Activated naive CD8-positive, alpha-beta T cell treated with anti-CD3 and anti-CD28 coated beads, Interleukin-2, amount 50 U/mL, for 16 hours (primary cell): ENCODE results near the gene MRC2.
A peak's percentile ranks its signal among the peaks of the same experiment; 100 is the strongest.

ENCODE experiments used
- DNase-seq: peaks from one replicate; pipeline ENCODE4 v3.0.0-alpha.2; 2020; ENCODE audit warnings: low read depth, low spot score

Gene MRC2

GRCh38 chr17:62614142-62614541 lies 13.3 kb upstream of the MRC2 start:
- DNase-seq, result no peak

DNA sequence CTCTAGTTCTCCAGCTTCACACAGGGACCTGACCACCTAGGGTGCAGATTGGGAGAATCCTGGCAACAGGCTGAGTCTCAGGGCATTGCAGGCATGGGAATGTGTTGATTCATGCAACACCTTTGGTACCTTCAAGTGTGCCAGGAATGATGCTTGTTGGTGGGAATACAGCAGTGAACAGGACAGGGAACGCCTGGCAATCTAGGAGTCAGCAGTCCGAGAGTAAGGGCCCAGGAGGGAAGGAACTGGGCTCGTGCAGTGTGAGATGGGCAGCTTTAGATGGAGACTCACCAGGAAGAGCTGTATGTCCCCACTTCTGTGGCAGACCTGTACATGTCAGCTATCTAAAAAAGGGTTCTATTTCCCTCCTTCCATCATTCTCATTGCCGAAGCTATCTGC lies 12.0 kb upstream of the MRC2 start:
- DNase-seq, result no peak

- DNase-seq, result no peak
These were observed 10.2 kb upstream of the MRC2 start for GRCh38 chr17:62616993-62617893.

DNA sequence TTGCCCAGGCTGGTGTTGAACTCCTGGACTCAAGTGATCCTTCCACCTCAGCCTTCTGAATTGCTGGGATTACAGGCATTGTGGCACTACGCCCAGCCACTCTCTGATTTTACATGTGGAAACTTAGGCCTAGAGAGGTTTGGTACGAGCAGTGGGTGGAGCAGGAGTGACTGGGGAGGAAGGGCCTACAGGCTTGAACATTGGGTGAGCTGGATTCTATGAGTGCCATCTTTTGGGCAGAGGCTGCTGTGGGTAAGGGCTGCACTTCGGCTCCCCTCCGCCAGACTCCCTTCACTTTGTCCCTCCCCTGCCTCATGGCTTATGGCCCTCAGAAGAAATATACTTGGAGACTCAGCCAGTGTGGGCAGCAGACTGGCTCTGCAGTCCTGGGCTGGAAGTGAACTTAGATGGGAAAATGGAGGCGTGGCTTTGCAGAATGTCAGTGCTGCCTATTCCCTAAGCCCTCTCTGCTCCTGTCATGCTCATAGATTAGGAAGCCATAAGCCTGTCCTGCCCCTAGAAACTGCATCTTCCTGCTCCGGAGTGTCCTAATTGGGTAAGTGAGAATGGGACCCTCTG lies 9.5 kb upstream of the MRC2 start:
- DNase-seq, result no peak

DNA sequence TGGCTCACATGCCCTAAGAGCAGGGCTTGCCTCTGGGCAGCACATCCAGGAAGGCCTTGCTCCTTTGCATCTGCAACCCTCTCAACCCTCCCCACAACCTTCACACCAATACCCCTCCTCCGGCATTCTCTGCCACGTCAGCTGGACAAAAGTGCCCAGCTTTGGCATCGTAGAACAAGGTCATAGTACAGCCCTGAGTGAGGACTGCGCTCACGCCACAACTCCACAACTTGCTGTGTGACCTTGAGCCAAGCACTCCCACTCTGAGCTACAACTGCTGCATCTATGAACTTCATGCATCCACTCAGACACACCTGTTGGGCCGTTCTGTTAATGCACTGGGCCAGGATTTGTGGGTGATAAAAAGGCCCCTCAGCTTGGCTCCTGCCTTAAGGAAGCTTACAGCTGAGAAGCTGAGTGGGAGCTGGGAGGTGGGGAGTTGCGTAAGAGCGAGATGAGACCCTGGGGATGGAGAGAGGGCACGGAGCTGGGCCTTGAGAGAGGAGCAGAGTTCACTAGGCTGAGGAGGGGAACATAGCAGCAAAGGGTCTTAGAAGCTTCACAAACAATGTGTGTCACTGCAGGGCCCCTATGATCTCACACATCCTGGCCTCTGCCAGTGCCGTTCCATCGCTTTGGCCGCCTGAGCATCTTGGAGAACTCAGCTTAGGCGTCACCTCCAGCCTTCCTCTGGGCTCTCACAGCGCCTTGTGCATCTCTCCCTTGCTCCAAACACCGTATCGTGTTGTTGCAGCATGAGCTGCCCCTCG lies 8.6 kb upstream of the MRC2 start:
- DNase-seq, result no peak

- DNase-seq, result no peak
These were observed 7.9 kb upstream of the MRC2 start for GRCh38 chr17:62619417-62620155.

- no peak for DNase-seq
These were observed 6.2 kb upstream of the MRC2 start for GRCh38 chr17:62621223-62621622.

- no peak for DNase-seq
These were observed 2.1 kb upstream of the MRC2 start for GRCh38 chr17:62625184-62625869.

GRCh38 chr17:62625870-62626200 lies 1.6 kb upstream of the MRC2 start:
- DNase-seq, result no peak

DNA sequence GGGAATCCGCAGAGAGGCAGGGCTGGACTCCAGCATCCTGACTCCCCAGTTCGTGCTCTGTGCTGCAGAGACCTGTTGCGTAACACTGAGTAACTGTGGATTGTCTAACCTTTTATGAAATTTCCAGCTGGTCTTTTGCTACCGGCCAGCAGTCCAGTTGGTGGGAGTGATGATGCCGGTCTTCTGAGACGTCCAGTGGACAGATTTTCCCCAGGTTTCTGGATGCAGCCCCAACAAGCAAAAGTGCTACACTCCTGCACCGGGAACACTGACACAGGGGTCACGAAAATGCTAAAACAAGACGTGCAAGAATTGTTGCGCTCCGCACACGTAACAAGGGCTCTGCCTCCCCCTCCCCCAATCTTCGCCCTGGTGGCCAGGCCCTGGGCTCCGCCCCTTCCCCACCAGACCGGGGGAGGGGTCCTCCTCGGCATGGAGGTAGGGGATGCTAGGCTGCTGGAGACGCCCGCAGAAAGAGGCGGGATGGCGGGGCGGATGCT lies 701 bp upstream of the MRC2 start:
- DNase-seq, result no peak

DNA sequence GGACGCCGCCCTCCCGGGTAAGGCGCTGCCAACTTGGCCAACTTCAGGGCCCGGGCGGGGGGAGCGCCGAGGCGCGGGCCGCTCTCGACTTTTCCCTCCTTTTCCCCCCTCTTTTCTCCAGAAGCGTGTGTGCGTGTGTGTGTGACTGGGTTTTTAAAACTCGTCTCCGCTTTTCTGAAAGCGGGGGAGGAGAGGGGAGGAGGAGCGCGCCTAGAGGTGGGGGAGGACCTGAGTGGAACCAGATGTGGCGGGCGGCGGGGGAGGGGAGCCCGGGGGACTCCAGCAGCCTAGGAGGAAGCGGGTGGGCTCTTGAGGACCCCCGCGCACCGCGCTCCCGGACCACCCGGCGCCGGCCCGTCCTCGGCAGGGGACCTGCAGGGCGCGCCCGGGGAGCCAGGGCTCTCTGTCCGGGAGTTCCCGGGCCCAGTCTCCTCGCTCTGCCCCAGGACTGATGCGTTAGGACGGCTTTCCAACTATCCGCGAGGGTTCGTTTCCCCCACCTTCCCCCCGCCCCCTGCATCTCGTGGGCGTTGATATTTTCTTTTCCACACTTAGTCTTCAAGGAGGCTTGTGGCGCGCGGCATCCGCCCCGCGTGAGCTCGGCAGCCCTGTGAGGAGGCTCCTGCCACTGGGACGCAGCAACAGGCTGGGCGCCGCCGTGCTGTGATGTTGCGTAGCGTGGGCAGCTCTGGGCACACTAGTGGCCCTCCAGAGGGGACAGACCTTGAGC lies 599 bp downstream of the MRC2 start:
- peak; percentile 23 for DNase-seq

GRCh38 chr17:62628831-62629555 lies 1.5 kb downstream of the MRC2 start:
- no peak for DNase-seq

DNA sequence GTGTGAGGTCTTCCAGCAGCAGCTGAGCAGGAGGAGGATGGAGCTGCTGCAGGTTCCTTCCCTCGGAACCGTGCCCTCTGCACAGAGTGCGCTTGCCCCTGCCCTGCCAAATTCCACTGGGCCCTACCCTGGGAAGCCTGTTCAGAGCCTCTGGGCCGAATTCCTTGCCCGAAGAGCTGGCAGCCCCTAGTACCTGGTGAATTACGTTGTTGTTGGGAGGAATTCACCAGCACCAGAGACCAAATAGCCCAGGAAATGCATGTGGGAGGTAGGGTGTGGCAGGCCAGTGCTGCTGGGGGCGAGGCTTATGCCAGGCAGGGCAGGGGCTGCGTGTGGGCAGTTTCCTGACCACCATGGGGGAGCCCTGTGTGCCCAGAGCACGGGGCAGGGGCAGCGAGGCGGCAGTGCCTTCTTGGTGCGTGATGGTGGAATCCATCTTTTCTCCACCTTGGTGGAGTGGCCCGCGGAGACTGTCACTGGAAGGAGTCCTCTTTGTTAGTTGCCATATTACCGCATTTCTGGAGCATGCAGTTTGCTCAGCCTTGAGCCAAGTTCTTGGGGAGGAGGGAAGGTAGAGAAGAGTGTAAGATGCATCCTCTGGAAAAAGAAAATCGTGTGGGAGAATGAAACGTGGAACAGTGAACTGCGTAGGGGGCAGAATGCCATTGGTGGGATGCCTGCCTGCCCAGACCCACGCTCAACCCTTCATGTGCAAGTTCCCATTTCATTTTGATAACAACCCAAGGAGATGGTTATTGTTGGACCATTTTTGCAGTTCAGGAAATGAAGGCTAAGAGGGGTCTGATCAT lies 2.3 kb downstream of the MRC2 start:
- DNase-seq, result no peak

GRCh38 chr17:62630365-62631085 lies 3.1 kb downstream of the MRC2 start:
- no peak for DNase-seq

DNA sequence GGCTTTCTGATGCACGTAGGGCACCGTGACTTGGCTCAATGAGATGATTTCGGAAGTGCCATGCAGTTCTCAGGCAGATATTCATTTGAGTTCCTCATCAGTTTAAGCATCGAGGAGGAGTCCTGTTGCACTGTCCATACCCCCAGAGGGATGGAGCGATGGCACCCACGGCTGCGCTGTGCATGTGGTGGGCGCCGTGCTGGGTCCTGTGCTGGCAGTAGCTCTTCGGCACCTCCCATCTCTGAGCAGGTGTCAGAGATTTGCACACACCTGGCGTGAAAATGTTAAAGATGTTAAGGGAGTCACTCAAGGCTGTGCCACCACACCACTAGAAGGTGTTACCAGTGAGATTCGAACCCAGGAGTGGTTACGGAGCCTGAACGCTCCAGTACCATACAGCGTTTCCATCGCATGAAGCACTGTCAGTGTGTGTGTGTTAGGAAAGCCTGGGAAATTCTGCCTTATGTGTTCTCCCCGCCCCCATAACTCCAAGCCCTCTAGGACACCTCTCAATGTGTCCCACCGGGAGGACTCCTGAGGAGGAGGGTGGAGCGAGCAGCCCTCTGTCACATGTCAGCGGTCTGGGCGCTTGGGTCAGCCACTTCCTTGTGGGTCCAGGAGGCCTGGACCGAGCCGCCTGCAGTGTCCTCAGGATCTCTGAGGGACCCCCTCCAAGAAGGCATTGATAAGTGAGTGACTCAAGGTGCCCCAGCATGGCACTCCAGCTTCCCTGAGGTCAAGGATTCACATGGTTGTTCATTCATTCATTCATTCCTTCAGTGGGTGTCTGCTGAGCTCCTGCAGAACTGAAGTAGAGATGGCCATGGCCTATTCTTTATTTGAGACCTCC lies 3.8 kb downstream of the MRC2 start:
- DNase-seq, result no peak

DNA sequence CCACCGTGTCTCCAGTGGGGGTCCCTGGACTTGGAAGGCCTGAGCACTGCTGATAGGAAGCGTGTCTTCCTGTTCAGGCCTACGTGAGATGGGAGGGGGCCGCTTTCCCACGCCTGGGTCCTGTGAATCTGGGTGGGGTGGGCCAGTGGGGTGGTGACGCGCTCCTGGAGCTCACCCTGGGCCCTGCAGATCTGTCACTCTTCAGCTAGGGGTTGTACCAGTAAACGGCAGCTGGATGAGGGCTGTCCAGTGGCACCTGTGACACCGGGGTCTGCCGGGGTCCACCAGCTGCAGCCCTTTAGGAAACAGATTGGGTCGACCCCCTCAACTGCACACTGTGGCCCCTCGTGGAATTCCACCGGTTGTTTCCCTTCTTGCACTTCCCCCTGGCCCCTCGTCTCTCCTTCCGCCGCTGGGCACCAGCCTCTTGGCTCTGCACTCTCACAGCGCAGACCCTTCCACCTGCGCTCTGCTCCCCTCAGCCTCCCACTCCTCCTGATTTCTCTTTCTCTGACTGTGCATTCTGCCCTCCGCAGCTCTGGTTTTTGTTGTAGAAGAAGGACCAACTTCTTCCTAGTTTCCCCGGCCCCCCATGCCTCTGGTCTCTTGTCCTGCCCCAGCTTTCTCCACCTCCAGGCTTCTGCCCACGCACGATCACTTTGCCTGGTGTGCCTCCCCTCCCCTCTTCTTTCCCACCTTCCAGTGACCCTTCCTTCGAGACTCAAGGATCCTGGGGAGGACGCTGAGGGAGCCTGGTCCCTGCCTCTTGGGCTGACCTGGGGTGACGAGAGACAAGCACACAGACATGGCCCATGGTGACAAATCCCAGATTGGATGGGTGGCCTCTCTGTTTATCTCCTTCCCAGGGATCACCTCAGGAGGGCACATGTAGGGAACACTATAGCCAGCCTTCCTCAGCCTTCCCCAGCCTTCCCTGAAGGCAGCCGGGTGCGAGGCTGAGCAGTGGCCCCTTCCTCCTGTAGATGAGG lies 4.8 kb downstream of the MRC2 start:
- DNase-seq, result no peak
